HG03442 (cell line): ENCODE results near the gene CYBC1.
A peak's percentile ranks its signal among the peaks of the same experiment; 100 is the strongest.

Experiments used
- ATAC-seq: cut with Tn5 transposase; IDR thresholded peaks from one replicate; pipeline ENCODE4 v1.9.1; 2021; ENCODE audit warnings: mild to moderate bottlenecking, moderate library complexity; ENCODE audit not compliant: unreplicated experiment

The CYBC1 gene

GRCh38 chr17:82450357-82451106 is at the start of gene CYBC1:
Gene CYBC1 (minus strand): TSS chr17:82450752. CDS start chr17:82449254, 1,498 bp downstream.
- ATAC-seq: peak; percentile 64

- peak; percentile 9 for ATAC-seq
Observed at GRCh38 chr17:82497483-82498405, 47.2 kb upstream of the CYBC1 start.

GRCh38 chr17:82496529-82497434 is 46.2 kb upstream of the CYBC1 start:
- peak; percentile 54 for ATAC-seq

GRCh38 chr17:82495844-82496528 is 45.4 kb upstream of the CYBC1 start:
- no peak for ATAC-seq

GRCh38 chr17:82494236-82495055 is 43.9 kb upstream of the CYBC1 start:
- peak; percentile 47 for ATAC-seq

- no peak for ATAC-seq
Observed at GRCh38 chr17:82493226-82493781, 42.8 kb upstream of the CYBC1 start.

GRCh38 chr17:82492643-82493225 is 42.2 kb upstream of the CYBC1 start:
- ATAC-seq: no peak

GRCh38 chr17:82491533-82491932 is 41.0 kb upstream of the CYBC1 start:
- no peak for ATAC-seq

- ATAC-seq: no peak
Observed at GRCh38 chr17:82491196-82491530, 40.6 kb upstream of the CYBC1 start.

GRCh38 chr17:82490512-82491195 is 40.1 kb upstream of the CYBC1 start:
- ATAC-seq: no peak

- ATAC-seq: no peak
Observed at GRCh38 chr17:82489851-82490511, 39.4 kb upstream of the CYBC1 start.

GRCh38 chr17:82489117-82489516 is 38.6 kb upstream of the CYBC1 start:
- no peak for ATAC-seq

- ATAC-seq: no peak
Observed at GRCh38 chr17:82487910-82488309, 37.4 kb upstream of the CYBC1 start.

- no peak for ATAC-seq
Observed at GRCh38 chr17:82486231-82487094, 35.9 kb upstream of the CYBC1 start.

GRCh38 chr17:82483836-82484235 is 33.3 kb upstream of the CYBC1 start:
- no peak for ATAC-seq

- no peak for ATAC-seq
Observed at GRCh38 chr17:82483204-82483660, 32.7 kb upstream of the CYBC1 start.

- ATAC-seq: no peak
Observed at GRCh38 chr17:82480318-82480717, 29.8 kb upstream of the CYBC1 start.
